CD8-positive, alpha-beta memory T cell (primary cell): ENCODE measurements around the gene SEMA4D. TPM values are rescaled to one million over a fixed set of nuclear protein-coding genes. Genes with fewer than 3 reads are reported as not detected.

ENCODE experiments used
- CTCF ChIA-PET: fragments of 350-600 bp; sonication (Branson Sonifier 250); formaldehyde crosslinking; loops from one replicate; lab custom pipeline; 2021; ENCODE audit warnings: antibody characterized with exemption; lab: Charles Lee
- POLR2A ChIA-PET: fragments of 350-600 bp; sonication (Branson Sonifier 250); formaldehyde crosslinking; loops from one replicate; lab custom pipeline; 2021; ENCODE audit warnings: antibody characterized with exemption; lab: Charles Lee
- DNase-seq, 5 donors: peaks; one replicate each; pipeline versions ENCODE4 v3.0.0 to v3.0.0-alpha.2; 2020 to 2022; ENCODE audit warnings: mixed read lengths in 1 of 5
- H3K27ac ChIP-seq: one replicate; pipeline ENCODE4 v1.7.0; 2013; ENCODE audit warnings: low read depth, mild to moderate bottlenecking, low read length, moderate library complexity
- H3K27me3 ChIP-seq: 2 replicates; pipeline ENCODE4 v1.7.0; 2013; ENCODE audit warnings: low read length, mild to moderate bottlenecking; ENCODE audit not compliant: insufficient read depth, poor library complexity, severe bottlenecking
- H3K36me3 ChIP-seq: 2 replicates; pipeline ENCODE4 v1.7.0; 2013; ENCODE audit warnings: mild to moderate bottlenecking, low read length, moderate library complexity; ENCODE audit not compliant: insufficient read depth
- H3K4me1 ChIP-seq: 2 replicates; pipeline ENCODE4 v1.7.0; 2013; ENCODE audit warnings: mild to moderate bottlenecking, low read length, moderate library complexity; ENCODE audit not compliant: insufficient read depth
- H3K4me3 ChIP-seq: 2 replicates; pipeline ENCODE4 v1.7.0; 2013; ENCODE audit warnings: mild to moderate bottlenecking, low read length
- H3K9me3 ChIP-seq: 2 replicates; pipeline ENCODE4 v1.7.0; 2013; ENCODE audit warnings: mild to moderate bottlenecking, low read length
- H3K27ac Mint-ChIP-seq, 8 donors: one replicate each; pipeline ENCODE4 v1.8.0; 2020 to 2021; ENCODE audit warnings: mixed read lengths in 8 of 8, mild to moderate bottlenecking in 6 of 8, inconsistent platforms in 3 of 8, moderate library complexity in 3 of 8
- H3K27me3 Mint-ChIP-seq, 2 donors: one replicate each; pipeline ENCODE4 v1.8.0; 2020 to 2021; ENCODE audit warnings: mixed read lengths in 2 of 2, mild to moderate bottlenecking in 1 of 2, moderate library complexity in 1 of 2
- H3K36me3 Mint-ChIP-seq, 3 donors: one replicate each; pipeline ENCODE4 v1.8.0; 2020 to 2021; ENCODE audit warnings: mixed read lengths in 3 of 3, inconsistent platforms in 1 of 3, mild to moderate bottlenecking in 1 of 3
- H3K4me1 Mint-ChIP-seq, 3 donors: one replicate each; pipeline ENCODE4 v1.8.0; 2020 to 2021; ENCODE audit warnings: mixed read lengths in 3 of 3, inconsistent platforms in 1 of 3, mild to moderate bottlenecking in 1 of 3
- H3K4me3 Mint-ChIP-seq, 7 donors: one replicate each; pipeline ENCODE4 v1.8.0; 2020 to 2021; ENCODE audit warnings: mixed read lengths in 7 of 7, mild to moderate bottlenecking in 6 of 7, moderate library complexity in 4 of 7, inconsistent platforms in 2 of 7
- H3K9me3 Mint-ChIP-seq, 5 donors: one replicate each; pipeline ENCODE4 v1.8.0; 2020 to 2022; ENCODE audit warnings: mixed read lengths in 5 of 5, mild to moderate bottlenecking in 3 of 5, moderate library complexity in 2 of 5, inconsistent platforms in 1 of 5
- polyA plus RNA-seq: library from polyadenylated mRNA; unstranded; fragments of 300-500 nt; fragmentation: Illumina TruSeq; gene quantifications from one replicate; pipeline ENCODE4 v1.2.3, GENCODE V29; 2021
- total RNA-seq, 2 experiments: library from RNA; stranded (reverse); gene quantifications; one replicate each; pipeline ENCODE4 v1.2.3, GENCODE V29; 2021

The SEMA4D gene
- total and polyA plus RNA-seq, 3 experiments from 2014 or later, result 227 to 243 (median 238) TPM

DNA sequence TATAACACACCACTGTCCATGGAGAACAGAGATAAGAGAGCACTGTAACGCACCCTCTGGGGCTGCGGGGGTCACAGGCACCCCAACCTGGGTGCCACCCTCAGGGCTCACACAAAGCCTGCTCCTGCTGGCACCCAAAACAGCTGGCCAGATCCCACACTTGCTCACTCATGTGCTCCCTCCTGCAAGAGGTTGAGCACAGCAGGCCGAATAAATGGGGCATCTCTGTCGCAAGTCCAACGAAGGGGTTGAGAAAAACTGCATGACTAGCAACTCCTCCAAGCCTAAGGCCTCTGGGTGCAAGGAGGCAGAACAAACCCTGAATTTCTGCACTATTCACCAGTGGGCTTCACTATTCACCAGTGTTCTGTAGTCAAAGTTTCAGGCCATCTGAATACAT lies 99.3 kb downstream of the SEMA4D start:
- Histone ChIP-seq H3K27me3 (no peaks in the 10 kb centered on the region), H3K9me3 (no peaks in the 10 kb centered on the region), H3K4me3 (no peak overlapping the region), H3K27ac (no peak overlapping the region), H3K4me1 (no peaks in the 10 kb centered on the region), H3K36me3 (peaks cover 91% of the 10 kb centered on the region)
- peaks cover 15 to 24% (median 19%) of the 10 kb centered on the region in 3 donors for H3K4me1 Mint-ChIP-seq
- H3K9me3 Mint-ChIP-seq, result no peaks in the 10 kb centered on the region
- ChIA-PET CTCF (interaction anchor here (1.2 to 1.7 kb wide), 3 partner anchors 29 to 157 kb away, joined by 3 to 5 read pairs (median 4); no protein-coding TSS in a partner anchor), POLR2A (no interaction called here)
- no peak overlapping the region for H3K4me3 Mint-ChIP-seq
- H3K27me3 Mint-ChIP-seq, result peaks cover 0 to 2% of the 10 kb centered on the region in 2 donors
- no peak for DNase-seq
- peaks cover 9 to 96% (median 45%) of the 10 kb centered on the region in 3 donors for H3K36me3 Mint-ChIP-seq
- H3K27ac Mint-ChIP-seq, result peak overlapping the region in 1 of 8 donors; percentile 23

DNA sequence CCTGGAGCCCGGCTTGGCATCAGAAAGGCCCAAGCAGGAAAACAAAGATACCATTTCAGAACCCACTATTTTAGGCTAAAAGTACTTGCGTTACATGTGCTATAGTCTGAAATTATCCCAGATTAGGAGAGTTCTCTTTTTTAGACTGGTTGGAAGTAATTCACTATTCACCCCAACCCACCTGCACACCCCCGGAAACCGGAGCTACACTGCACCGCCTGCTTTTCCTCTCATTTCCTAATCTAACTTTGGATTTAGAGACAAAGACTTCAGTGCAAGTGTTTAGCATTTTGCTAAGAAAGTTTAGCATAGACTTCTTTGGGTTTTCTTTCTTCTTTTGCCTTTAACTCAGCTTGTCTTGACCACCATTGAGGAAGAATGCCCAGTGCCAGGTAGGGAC lies 100.4 kb downstream of the SEMA4D start:
- CTCF ChIA-PET, result no interaction called here
- Mint-ChIP-seq H3K4me3 (no peak overlapping the region), H3K27me3 (peaks cover 0 to 2% of the 10 kb centered on the region in 2 donors), H3K36me3 (peaks cover 4 to 96% (median 49%) of the 10 kb centered on the region in 3 donors), H3K27ac (peak overlapping the region in 2 of 8 donors; percentile 14 to 21), H3K9me3 (no peaks in the 10 kb centered on the region), H3K4me1 (peaks cover 15 to 22% (median 19%) of the 10 kb centered on the region in 3 donors)
- H3K27me3 ChIP-seq, result no peaks in the 10 kb centered on the region
- H3K4me1 ChIP-seq, result no peaks in the 10 kb centered on the region
- no peak overlapping the region for H3K27ac ChIP-seq
- POLR2A ChIA-PET, result no interaction called here
- no peaks in the 10 kb centered on the region for H3K9me3 ChIP-seq
- DNase-seq, result no peak
- peaks cover 92% of the 10 kb centered on the region for H3K36me3 ChIP-seq
- H3K4me3 ChIP-seq, result no peak overlapping the region

DNA sequence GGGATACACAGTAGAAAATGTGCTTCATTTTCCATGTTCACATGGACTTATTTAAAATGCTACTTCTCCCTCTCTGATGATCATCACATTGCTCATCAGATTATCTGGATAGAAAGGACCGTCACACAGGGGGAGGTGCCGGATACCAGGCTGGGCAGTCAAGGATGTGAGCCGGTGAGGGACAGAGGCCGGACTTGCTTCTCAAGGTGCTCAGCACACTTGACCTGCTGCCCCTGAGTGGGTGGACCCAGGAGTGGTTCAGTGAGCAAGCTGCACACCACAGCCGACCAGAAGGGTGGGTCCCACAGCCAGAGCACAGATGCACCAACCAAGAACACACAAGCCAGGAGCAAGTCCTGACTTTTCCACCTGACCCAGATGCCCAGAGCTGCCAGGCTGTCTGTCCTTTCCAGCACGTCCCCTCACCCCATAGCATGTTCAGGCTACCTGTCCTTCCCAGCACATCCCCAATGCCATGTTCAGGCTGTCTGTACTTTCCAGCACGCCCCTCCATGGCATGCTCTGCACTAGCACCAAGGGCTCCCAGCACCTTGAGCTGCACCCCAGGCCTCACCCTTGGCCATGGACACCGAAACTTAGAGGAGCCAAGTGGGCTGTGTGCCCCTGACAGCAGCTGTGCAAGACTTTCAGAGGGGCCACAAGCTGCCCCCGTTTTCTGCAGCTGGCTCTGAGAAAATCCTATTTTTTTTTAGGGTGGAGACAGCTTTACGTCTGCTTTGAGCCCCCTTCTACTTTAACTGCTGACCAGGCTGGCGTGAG lies 101.8 kb downstream of the SEMA4D start:
- Mint-ChIP-seq H3K9me3 (no peaks in the 10 kb centered on the region), H3K4me1 (peaks cover 12 to 16% (median 13%) of the 10 kb centered on the region in 3 donors), H3K4me3 (no peak overlapping the region), H3K36me3 (peaks cover 5 to 96% (median 42%) of the 10 kb centered on the region in 3 donors), H3K27me3 (peaks cover 0 to 2% of the 10 kb centered on the region in 2 donors), H3K27ac (peak overlapping the region in 2 of 8 donors; percentile 50 to 87)
- ChIA-PET POLR2A (no interaction called here), CTCF (interaction anchor here (1.0 kb wide), 1 partner anchor 138 kb away, joined by 3 read pairs; no protein-coding TSS in a partner anchor)
- Histone ChIP-seq H3K27ac (no peak overlapping the region), H3K4me1 (no peaks in the 10 kb centered on the region), H3K27me3 (no peaks in the 10 kb centered on the region), H3K36me3 (peaks cover 92% of the 10 kb centered on the region), H3K4me3 (no peak overlapping the region), H3K9me3 (no peaks in the 10 kb centered on the region)
- no peak for DNase-seq

DNA sequence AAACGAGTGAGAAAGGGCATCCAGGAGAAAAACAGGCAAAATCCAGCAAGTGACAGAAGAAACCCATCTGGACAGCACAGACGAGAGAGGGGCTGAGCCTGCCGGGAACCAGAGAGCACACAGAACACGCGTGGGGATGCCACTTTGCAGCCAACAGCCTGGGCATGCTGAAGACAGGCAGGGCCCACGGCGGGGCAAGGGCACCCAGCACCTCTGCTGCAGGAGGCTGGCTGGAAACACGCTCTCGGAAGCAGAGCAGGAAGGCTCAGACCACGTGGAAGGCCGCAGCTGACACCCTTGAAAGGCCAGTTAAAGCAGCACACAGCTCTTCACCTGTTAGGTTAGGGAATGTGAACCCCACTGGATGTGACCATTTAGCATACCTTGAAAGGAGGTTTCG lies 103.5 kb downstream of the SEMA4D start:
- Histone ChIP-seq H3K27me3 (no peaks in the 10 kb centered on the region), H3K9me3 (no peaks in the 10 kb centered on the region), H3K4me3 (no peak overlapping the region), H3K4me1 (no peaks in the 10 kb centered on the region), H3K27ac (no peak overlapping the region), H3K36me3 (peaks cover 98% of the 10 kb centered on the region)
- no peak overlapping the region for H3K4me3 Mint-ChIP-seq
- H3K27me3 Mint-ChIP-seq, result peaks cover 0 to 2% of the 10 kb centered on the region in 2 donors
- ChIA-PET CTCF (no interaction called here), POLR2A (no interaction called here)
- peaks cover 6 to 98% (median 42%) of the 10 kb centered on the region in 3 donors for H3K36me3 Mint-ChIP-seq
- DNase-seq, result no peak
- H3K9me3 Mint-ChIP-seq, result no peaks in the 10 kb centered on the region
- peak overlapping the region in 1 of 8 donors; percentile 69 for H3K27ac Mint-ChIP-seq
- H3K4me1 Mint-ChIP-seq, result peaks cover 3 to 5% (median 3%) of the 10 kb centered on the region in 3 donors

DNA sequence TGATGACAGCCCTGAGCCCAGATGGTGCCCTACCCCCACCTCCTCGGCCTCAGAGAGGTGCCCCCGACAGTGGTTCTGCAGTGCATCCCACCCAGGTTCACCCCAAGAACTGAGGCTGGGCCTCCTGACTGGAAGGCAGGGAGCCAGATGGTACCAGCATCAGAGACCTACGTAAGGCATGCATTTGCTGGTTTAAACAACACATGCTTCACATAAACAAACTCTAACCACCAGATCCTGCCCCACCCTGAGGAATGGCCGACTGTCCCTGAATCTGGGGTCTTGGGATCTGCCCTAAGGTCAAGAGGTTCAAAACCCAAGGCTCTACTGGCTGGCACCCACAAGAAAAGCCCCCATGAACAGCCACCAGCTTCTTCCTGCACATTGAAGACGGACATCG lies 106.3 kb downstream of the SEMA4D start:
- no peaks in the 10 kb centered on the region for H3K27me3 ChIP-seq
- no peak overlapping the region for H3K4me3 ChIP-seq
- Mint-ChIP-seq H3K36me3 (peaks cover 3 to 98% (median 33%) of the 10 kb centered on the region in 3 donors), H3K9me3 (no peaks in the 10 kb centered on the region), H3K27ac (peak overlapping the region in 2 of 8 donors; percentile 11 to 27), H3K4me3 (no peak overlapping the region), H3K4me1 (peaks cover 0 to 2% (median 0%) of the 10 kb centered on the region in 3 donors), H3K27me3 (no peaks in the 10 kb centered on the region)
- H3K9me3 ChIP-seq, result no peaks in the 10 kb centered on the region
- no peak for DNase-seq
- peaks cover 98% of the 10 kb centered on the region for H3K36me3 ChIP-seq
- no peaks in the 10 kb centered on the region for H3K4me1 ChIP-seq
- no peak overlapping the region for H3K27ac ChIP-seq
- POLR2A ChIA-PET, result no interaction called here
- CTCF ChIA-PET, result no interaction called here

DNA sequence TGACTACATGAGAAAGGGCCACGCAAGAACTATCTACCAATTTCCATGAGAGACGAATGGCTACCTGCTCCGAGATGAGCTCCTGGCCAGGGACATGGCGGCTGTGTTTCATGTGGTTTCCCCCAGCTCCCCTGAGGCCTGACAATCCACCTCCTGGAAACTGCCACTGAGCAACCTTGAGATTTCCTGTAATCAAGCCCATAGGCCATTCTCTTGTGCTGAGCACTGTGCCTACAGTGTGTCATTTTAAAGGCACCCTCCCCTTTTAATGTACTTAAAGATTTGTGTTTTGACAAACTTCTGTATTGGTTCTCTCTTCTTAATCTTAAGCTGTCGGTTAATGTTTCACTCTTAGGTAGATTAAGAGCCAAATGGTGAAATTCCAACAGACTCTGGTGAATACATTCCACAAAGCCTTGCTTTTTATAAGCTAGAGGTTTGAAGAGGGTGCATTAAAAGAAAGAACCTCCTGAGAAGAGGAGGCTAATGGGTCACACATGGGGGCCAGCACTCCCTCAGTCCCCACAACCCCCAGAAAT lies 107.3 kb downstream of the SEMA4D start:
- no peak for DNase-seq
- no peaks in the 10 kb centered on the region for H3K27me3 ChIP-seq
- H3K9me3 ChIP-seq, result no peaks in the 10 kb centered on the region
- H3K27ac ChIP-seq, result no peak overlapping the region
- Mint-ChIP-seq H3K4me1 (peaks cover 0 to 2% (median 0%) of the 10 kb centered on the region in 3 donors), H3K27me3 (no peaks in the 10 kb centered on the region), H3K9me3 (no peaks in the 10 kb centered on the region), H3K4me3 (no peak overlapping the region), H3K27ac (peak overlapping the region in 7 of 8 donors; percentile 23 to 73 (median 54)), H3K36me3 (peaks cover 3 to 98% (median 35%) of the 10 kb centered on the region in 3 donors)
- no peak overlapping the region for H3K4me3 ChIP-seq
- H3K4me1 ChIP-seq, result no peaks in the 10 kb centered on the region
- POLR2A ChIA-PET, result no interaction called here
- H3K36me3 ChIP-seq, result peaks cover 97% of the 10 kb centered on the region
- CTCF ChIA-PET, result interaction anchor here (0.9 to 3.8 kb wide), 3 partner anchors 18 to 203 kb away, joined by 3 to 13 read pairs (median 4); no protein-coding TSS in a partner anchor

DNA sequence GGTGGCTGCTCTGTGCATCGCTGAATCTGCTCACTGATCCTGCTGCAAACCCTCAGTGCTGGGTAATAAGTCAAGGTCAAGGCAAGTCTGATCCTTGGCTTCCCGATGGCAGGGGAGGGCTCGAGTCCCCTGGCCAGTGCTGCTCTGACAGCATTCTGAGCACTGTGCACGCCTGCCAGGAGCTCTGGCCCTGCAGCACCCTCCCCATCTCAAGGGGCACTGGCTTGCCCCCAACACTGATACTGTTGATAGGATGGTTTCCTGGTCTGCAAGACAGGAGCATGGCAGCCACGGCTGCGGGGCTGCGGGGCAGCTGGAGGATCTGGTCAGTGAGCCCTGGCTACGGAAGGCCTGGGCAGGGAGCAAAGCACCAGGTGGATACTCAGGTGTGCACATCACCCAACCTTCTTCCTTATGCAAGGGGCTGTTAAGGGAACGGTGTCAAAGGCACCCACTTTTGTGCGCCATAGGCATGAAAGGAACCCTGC lies 107.8 kb downstream of the SEMA4D start:
- peaks cover 3 to 99% (median 33%) of the 10 kb centered on the region in 3 donors for H3K36me3 Mint-ChIP-seq
- H3K27ac Mint-ChIP-seq, result peak overlapping the region in 6 of 8 donors; percentile 23 to 84 (median 52)
- peaks cover 0 to 2% (median 0%) of the 10 kb centered on the region in 3 donors for H3K4me1 Mint-ChIP-seq
- Histone ChIP-seq H3K36me3 (peaks cover 97% of the 10 kb centered on the region), H3K27ac (no peak overlapping the region), H3K9me3 (no peaks in the 10 kb centered on the region), H3K27me3 (no peaks in the 10 kb centered on the region), H3K4me3 (no peak overlapping the region), H3K4me1 (no peaks in the 10 kb centered on the region)
- no peak overlapping the region for H3K4me3 Mint-ChIP-seq
- no peak for DNase-seq
- CTCF ChIA-PET, result interaction anchor here (0.9 to 3.8 kb wide), 3 partner anchors 19 to 203 kb away, joined by 3 to 13 read pairs (median 4); no protein-coding TSS in a partner anchor
- H3K27me3 Mint-ChIP-seq, result no peaks in the 10 kb centered on the region
- no peaks in the 10 kb centered on the region for H3K9me3 Mint-ChIP-seq
- POLR2A ChIA-PET, result no interaction called here

DNA sequence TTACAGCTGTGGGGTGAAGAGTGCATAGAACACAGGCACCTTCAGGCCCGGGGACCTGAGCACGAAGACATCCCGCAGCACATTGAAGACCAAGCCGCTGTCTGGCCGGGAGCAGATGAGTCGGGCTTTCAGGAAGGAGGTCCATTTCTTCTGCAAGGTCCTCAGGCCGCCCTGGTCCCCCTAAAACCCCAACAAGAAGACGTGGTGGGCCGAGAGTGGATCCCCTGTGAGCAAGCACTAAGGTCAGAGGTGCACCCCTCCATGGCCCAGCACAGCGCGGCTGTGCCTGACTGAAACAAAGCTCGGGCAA lies 109.1 kb downstream of the SEMA4D start:
- Histone ChIP-seq H3K36me3 (peaks cover 97% of the 10 kb centered on the region), H3K27ac (no peak overlapping the region), H3K27me3 (no peaks in the 10 kb centered on the region), H3K4me1 (no peaks in the 10 kb centered on the region), H3K4me3 (no peak overlapping the region), H3K9me3 (no peaks in the 10 kb centered on the region)
- Mint-ChIP-seq H3K36me3 (peaks cover 3 to 99% (median 28%) of the 10 kb centered on the region in 3 donors), H3K9me3 (no peaks in the 10 kb centered on the region), H3K27ac (no peak overlapping the region), H3K4me3 (no peak overlapping the region), H3K4me1 (peaks cover under 1 to 6% (median 5%) of the 10 kb centered on the region in 3 donors), H3K27me3 (peaks cover 0 to 2% of the 10 kb centered on the region in 2 donors)
- ChIA-PET CTCF (interaction anchor here (1.5 to 3.8 kb wide), 2 partner anchors 160 to 205 kb away, joined by 4 to 13 read pairs; no protein-coding TSS in a partner anchor), POLR2A (no interaction called here)
- no peak for DNase-seq
